Neural cell (in vitro differentiated cells): ENCODE measurements around the gene CLPSL2. TPM values are rescaled to one million over a fixed set of nuclear protein-coding genes. Genes with fewer than 3 reads are reported as not detected.

Source experiments
- H2AFZ ChIP-seq: fragments of 200-600, 300-800 bp; sonication (generic), shearing (Covaris generic); 2 replicates; pipeline ENCODE4 v1.6.0; 2014; ENCODE audit warnings: low read depth, mild to moderate bottlenecking, antibody characterized with exemption, low read length, moderate library complexity
- H3F3A ChIP-seq: fragments of 200-600 bp; shearing (Covaris generic); 2 replicates; pipeline ENCODE4 v1.6.1; 2016; ENCODE audit warnings: mild to moderate bottlenecking, moderate library complexity, mixed read lengths, antibody characterized with exemption, low read length; ENCODE audit not compliant: insufficient read depth, poor library complexity, severe bottlenecking
- H3K27ac ChIP-seq: fragments of 200-600, 300-800 bp; sonication (generic), shearing (Covaris generic); 2 replicates; pipeline ENCODE4 v1.5.1; 2014; ENCODE audit warnings: mild to moderate bottlenecking, low read length, moderate library complexity
- H3K27me3 ChIP-seq: fragments of 300-800, 200-600 bp; sonication (generic), shearing (Covaris generic); 2 replicates; pipeline ENCODE4 v1.6.0; 2014; ENCODE audit warnings: mild to moderate bottlenecking, low read depth, low read length, moderate library complexity; ENCODE audit not compliant: insufficient read depth
- H3K36me3 ChIP-seq: fragments of 300-800, 200-600 bp; sonication (generic), shearing (Covaris generic); 2 replicates; pipeline ENCODE4 v1.5.1; 2014; ENCODE audit warnings: mild to moderate bottlenecking, antibody characterized with exemption, low read length, moderate library complexity; ENCODE audit not compliant: insufficient read depth
- H3K4me2 ChIP-seq: fragments of 300-800, 200-600 bp; sonication (generic), shearing (Covaris generic); 2 replicates; pipeline ENCODE4 v1.6.0; 2014; ENCODE audit warnings: mild to moderate bottlenecking, low read length
- H3K4me3 ChIP-seq: fragments of 300-800, 200-600 bp; sonication (generic), shearing (Covaris generic); 2 replicates; pipeline ENCODE4 v1.5.1; 2014; ENCODE audit warnings: mild to moderate bottlenecking, low read length, moderate library complexity
- H3K79me2 ChIP-seq: fragments of 200-600 bp; shearing (Covaris generic); replicated peaks from 2 replicates; pipeline ENCODE4 v1.6.0; 2014; ENCODE audit warnings: mild to moderate bottlenecking, low read length, moderate library complexity; ENCODE audit not compliant: insufficient read depth
- H3K9ac ChIP-seq: fragments of 300-800, 200-600 bp; sonication (generic), shearing (Covaris generic); 2 replicates; pipeline ENCODE4 v1.6.1; 2016; ENCODE audit warnings: mild to moderate bottlenecking, low read length, mixed read lengths
- H3K9me2 ChIP-seq: fragments of 200-600 bp; shearing (Covaris generic); 2 replicates; pipeline ENCODE4 v1.6.1; 2016; ENCODE audit warnings: mild to moderate bottlenecking, low read length, mixed read lengths; ENCODE audit not compliant: insufficient read depth
- H3K9me3 ChIP-seq: fragments of 200-600, 300-800 bp; sonication (generic), shearing (Covaris generic); 2 replicates; pipeline ENCODE4 v1.6.1; 2016; ENCODE audit warnings: mild to moderate bottlenecking, mixed run types, low read length, moderate library complexity, mixed read lengths
- H4K20me1 ChIP-seq: fragments of 200-600 bp; shearing (Covaris generic); 2 replicates; pipeline ENCODE4 v1.6.1; 2016; ENCODE audit warnings: mild to moderate bottlenecking, mixed run types; ENCODE audit not compliant: insufficient read depth
- EP300 ChIP-seq: fragments of 450-650 bp; conservative IDR thresholded peaks from 2 replicates; pipeline ENCODE4 v1.6.1; 2014; ENCODE audit warnings: antibody characterized with exemption, mild to moderate bottlenecking, moderate library complexity; ENCODE audit not compliant: poor library complexity, severe bottlenecking
- EZH2 ChIP-seq: fragments of 200-600, 300-800 bp; shearing (Covaris generic), sonication (generic); IDR thresholded peaks from 2 replicates; pipeline ENCODE4 v1.6.1; 2014; ENCODE audit warnings: antibody characterized with exemption, low read length, borderline replicate concordance, mild to moderate bottlenecking; ENCODE audit not compliant: insufficient read depth, poor library complexity, severe bottlenecking
- MXI1 ChIP-seq: fragments of 450-650 bp; conservative IDR thresholded peaks from 2 replicates; pipeline ENCODE4 v1.6.1; 2014; ENCODE audit warnings: antibody characterized with exemption, mild to moderate bottlenecking; ENCODE audit not compliant: poor library complexity, severe bottlenecking
- POLR2AphosphoS5 ChIP-seq: IDR thresholded peaks from 2 replicates; pipeline ENCODE4 v1.6.1; 2012
- RAD21 ChIP-seq: fragments of 450-650 bp; conservative IDR thresholded peaks from 2 replicates; pipeline ENCODE4 v1.6.1; 2014; ENCODE audit warnings: antibody characterized with exemption, mild to moderate bottlenecking, moderate library complexity
- REST ChIP-seq: IDR thresholded peaks from 2 replicates; pipeline ENCODE4 v1.6.1; 2012; ENCODE audit warnings: borderline replicate concordance
- SMC3 ChIP-seq: fragments of 450-650 bp; conservative IDR thresholded peaks from 2 replicates; pipeline ENCODE4 v1.6.1; 2014; ENCODE audit warnings: antibody characterized with exemption, mild to moderate bottlenecking, moderate library complexity; ENCODE audit not compliant: poor library complexity
- TAF1 ChIP-seq: IDR thresholded peaks from 2 replicates; pipeline ENCODE4 v1.6.1; 2012; ENCODE audit warnings: low read depth
- polyA plus RNA-seq: library from polyadenylated mRNA; depleted of rRNA; stranded (reverse); fragments of >200 nt; gene quantifications from 2 replicates; pipeline ENCODE4 v1.2.3, GENCODE V29; 2014
- TF ChIP-seq, protein P1 (sequence below): fragments of 450-650 bp; IDR thresholded peaks from 2 replicates; pipeline ENCODE4 v1.5.1; 2014; ENCODE audit warnings: antibody characterized with exemption, mild to moderate bottlenecking, moderate library complexity; ENCODE audit not compliant: poor library complexity, severe bottlenecking

Gene CLPSL2
- polyA plus RNA-seq, 1 donor from 2014 or later = not detected

GRCh38 chr6:35808688-35809087, 32.3 kb downstream of the CLPSL2 start:
- Histone ChIP-seq H3K9me2 (no peaks in the 10 kb centered on the region), H3K9me3 (no peaks in the 10 kb centered on the region), H3K4me2 (no peak overlapping the region), H4K20me1 (no peaks in the 10 kb centered on the region), H3K4me3 (no peak overlapping the region), H2AFZ (no peak overlapping the region), H3F3A (no peaks in the 10 kb centered on the region), H3K27ac (no peak overlapping the region), H3K9ac (no peak overlapping the region), H3K27me3 (no peaks in the 10 kb centered on the region), H3K79me2 (no peaks in the 10 kb centered on the region), H3K36me3 (no peaks in the 10 kb centered on the region)
- TF ChIP-seq SMC3 (no peak), RAD21 (no peak), REST (no peak), TAF1 (no peak), EZH2 (no peak), POLR2AphosphoS5 (no peak), MXI1 (no peak), EP300 (no peak)
- TF ChIP-seq, protein P1, sequence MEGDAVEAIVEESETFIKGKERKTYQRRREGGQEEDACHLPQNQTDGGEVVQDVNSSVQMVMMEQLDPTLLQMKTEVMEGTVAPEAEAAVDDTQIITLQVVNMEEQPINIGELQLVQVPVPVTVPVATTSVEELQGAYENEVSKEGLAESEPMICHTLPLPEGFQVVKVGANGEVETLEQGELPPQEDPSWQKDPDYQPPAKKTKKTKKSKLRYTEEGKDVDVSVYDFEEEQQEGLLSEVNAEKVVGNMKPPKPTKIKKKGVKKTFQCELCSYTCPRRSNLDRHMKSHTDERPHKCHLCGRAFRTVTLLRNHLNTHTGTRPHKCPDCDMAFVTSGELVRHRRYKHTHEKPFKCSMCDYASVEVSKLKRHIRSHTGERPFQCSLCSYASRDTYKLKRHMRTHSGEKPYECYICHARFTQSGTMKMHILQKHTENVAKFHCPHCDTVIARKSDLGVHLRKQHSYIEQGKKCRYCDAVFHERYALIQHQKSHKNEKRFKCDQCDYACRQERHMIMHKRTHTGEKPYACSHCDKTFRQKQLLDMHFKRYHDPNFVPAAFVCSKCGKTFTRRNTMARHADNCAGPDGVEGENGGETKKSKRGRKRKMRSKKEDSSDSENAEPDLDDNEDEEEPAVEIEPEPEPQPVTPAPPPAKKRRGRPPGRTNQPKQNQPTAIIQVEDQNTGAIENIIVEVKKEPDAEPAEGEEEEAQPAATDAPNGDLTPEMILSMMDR = no peak

GRCh38 chr6:35809809-35810208, 33.4 kb downstream of the CLPSL2 start:
- no peaks in the 10 kb centered on the region for H3K79me2 ChIP-seq
- H3K9ac ChIP-seq = no peak overlapping the region
- no peaks in the 10 kb centered on the region for H3K36me3 ChIP-seq
- H3K9me3 ChIP-seq = no peaks in the 10 kb centered on the region
- no peaks in the 10 kb centered on the region for H3F3A ChIP-seq
- TF ChIP-seq RAD21 = no peak
- no peak for TF ChIP-seq EP300
- TF ChIP-seq REST = no peak
- no peak for TF ChIP-seq POLR2AphosphoS5
- TF ChIP-seq EZH2 = no peak
- no peak overlapping the region for H2AFZ ChIP-seq
- H3K4me3 ChIP-seq = no peak overlapping the region
- no peaks in the 10 kb centered on the region for H3K27me3 ChIP-seq
- no peaks in the 10 kb centered on the region for H4K20me1 ChIP-seq
- no peak overlapping the region for H3K4me2 ChIP-seq
- H3K27ac ChIP-seq = no peak overlapping the region
- H3K9me2 ChIP-seq = no peaks in the 10 kb centered on the region
